Activated naive CD8-positive, alpha-beta T cell treated with anti-CD3 and anti-CD28 coated beads for 36 hours (primary cell): ENCODE measurements around the gene MAPK11. TPM values are rescaled to one million over a fixed set of nuclear protein-coding genes. Genes with fewer than 3 reads are reported as not detected.
A peak's percentile ranks its signal among the peaks of the same experiment; 100 is the strongest.

Experiments used
- DNase-seq: peaks from one replicate; pipeline ENCODE4 v3.0.0; 2021
- H3K27ac Mint-ChIP-seq: one replicate; pipeline ENCODE4 v1.8.0; 2022; ENCODE audit warnings: mild to moderate bottlenecking, moderate library complexity, mixed read lengths
- H3K27me3 Mint-ChIP-seq: one replicate; pipeline ENCODE4 v1.8.0; 2022; ENCODE audit warnings: mild to moderate bottlenecking, mixed read lengths
- H3K36me3 Mint-ChIP-seq: one replicate; pipeline ENCODE4 v1.8.0; 2021; ENCODE audit warnings: mild to moderate bottlenecking, mixed read lengths
- H3K4me1 Mint-ChIP-seq: one replicate; pipeline ENCODE4 v1.8.0; 2021; ENCODE audit warnings: mixed read lengths
- H3K4me3 Mint-ChIP-seq: one replicate; pipeline ENCODE4 v1.8.0; 2022; ENCODE audit warnings: mild to moderate bottlenecking, moderate library complexity, mixed read lengths
- H3K9me3 Mint-ChIP-seq: one replicate; pipeline ENCODE4 v1.8.0; 2022; ENCODE audit warnings: mixed read lengths
- total RNA-seq, 2 experiments: library from RNA; stranded (reverse); gene quantifications; one replicate each; pipeline ENCODE4 v1.2.3, GENCODE V29; 2021

The MAPK11 gene
- total RNA-seq, 2 experiments from 2014 or later: 3.2 to 3.3 TPM

- Mint-ChIP-seq H3K27me3 (peaks cover 24% of the 10 kb centered on the region), H3K4me1 (peaks cover 7% of the 10 kb centered on the region), H3K27ac (no peak overlapping the region), H3K4me3 (no peak overlapping the region), H3K9me3 (no peaks in the 10 kb centered on the region), H3K36me3 (no peaks in the 10 kb centered on the region)
- DNase-seq: no peak
These were observed 1.5 kb downstream of the MAPK11 start for GRCh38 chr22:50268655-50269113.

- H3K4me1 Mint-ChIP-seq: peaks cover 7% of the 10 kb centered on the region
- H3K27ac Mint-ChIP-seq: no peak overlapping the region
- no peak overlapping the region for H3K4me3 Mint-ChIP-seq
These were observed 2.4 kb downstream of the MAPK11 start for GRCh38 chr22:50267591-50268390.

DNA sequence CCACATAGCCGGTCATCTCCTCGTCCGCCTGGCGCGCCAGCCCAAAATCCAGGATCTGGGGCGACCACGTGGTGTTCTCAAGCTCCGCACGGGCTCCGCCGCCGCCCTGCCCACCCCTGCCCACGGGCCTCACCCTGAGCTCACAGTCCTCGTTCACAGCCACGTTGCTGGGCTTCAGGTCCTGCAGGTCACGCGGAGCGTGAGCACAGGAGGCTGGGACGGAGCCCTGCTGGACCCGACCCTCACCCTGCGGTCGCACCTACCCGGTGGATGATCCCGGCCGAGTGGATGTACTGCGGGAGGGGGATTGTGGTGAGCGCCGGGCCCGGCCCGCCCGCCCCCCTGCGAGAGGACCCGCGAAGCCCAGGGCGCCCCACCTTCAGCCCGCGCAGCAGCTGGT is 3.2 kb downstream of the MAPK11 start:
- DNase-seq: no peak
- no peaks in the 10 kb centered on the region for H3K9me3 Mint-ChIP-seq
- no peak overlapping the region for H3K27ac Mint-ChIP-seq

More at GRCh38 chr22:50267591-50268390, 2.4 kb downstream of the MAPK11 start:
- Mint-ChIP-seq H3K9me3 (no peaks in the 10 kb centered on the region), H3K27me3 (peaks cover 25% of the 10 kb centered on the region), H3K36me3 (no peaks in the 10 kb centered on the region)
- peak; percentile 64 for DNase-seq

GRCh38 chr22:50264946-50265669 is 5.1 kb downstream of the MAPK11 start:
- DNase-seq: no peak
- H3K9me3 Mint-ChIP-seq: no peaks in the 10 kb centered on the region
- H3K27ac Mint-ChIP-seq: no peak overlapping the region
- H3K4me3 Mint-ChIP-seq: no peak overlapping the region
- no peaks in the 10 kb centered on the region for H3K36me3 Mint-ChIP-seq
- H3K27me3 Mint-ChIP-seq: peaks cover 32% of the 10 kb centered on the region
- peaks cover 12% of the 10 kb centered on the region for H3K4me1 Mint-ChIP-seq

More for the DNA sequence above, 3.2 kb downstream of the MAPK11 start:
- Mint-ChIP-seq H3K4me1 (peaks cover 12% of the 10 kb centered on the region), H3K36me3 (no peaks in the 10 kb centered on the region), H3K4me3 (no peak overlapping the region), H3K27me3 (peaks cover 27% of the 10 kb centered on the region)

GRCh38 chr22:50264104-50264745 is 6.0 kb downstream of the MAPK11 start:
- H3K4me1 Mint-ChIP-seq: peaks cover 11% of the 10 kb centered on the region
- DNase-seq: no peak

DNA sequence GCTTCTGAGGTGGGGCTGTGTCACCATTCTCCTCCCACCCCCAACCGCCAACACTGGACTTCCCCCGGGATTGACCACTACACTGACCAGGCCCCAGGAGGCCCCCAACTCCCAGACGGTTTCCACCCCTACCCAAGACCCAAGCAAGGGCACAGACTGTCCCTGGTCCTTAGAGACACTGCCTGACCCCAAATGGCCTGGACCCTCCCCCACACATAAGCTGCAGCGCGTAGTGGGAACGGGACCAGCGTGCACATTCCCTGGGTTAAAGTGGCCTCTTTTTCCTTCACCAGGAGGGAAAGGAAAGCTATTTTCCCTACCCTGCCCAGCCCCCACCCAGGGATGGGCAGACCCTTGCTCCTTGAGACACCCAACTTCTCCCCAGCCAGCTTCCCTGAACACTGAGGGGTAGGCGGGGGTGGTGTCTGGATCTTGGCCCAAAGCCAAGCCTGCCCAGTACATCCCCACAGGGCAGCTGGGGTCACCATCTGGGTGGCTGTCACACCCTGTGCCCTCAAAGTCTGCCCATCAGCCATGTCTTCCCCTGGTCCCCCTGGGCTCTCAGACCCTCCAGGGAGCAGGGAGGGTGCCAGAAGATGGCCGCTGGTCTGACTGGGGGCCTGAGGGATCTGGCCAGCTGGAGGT is 7.1 kb downstream of the MAPK11 start:
- Mint-ChIP-seq H3K27me3 (peaks cover 41% of the 10 kb centered on the region), H3K27ac (no peak overlapping the region), H3K36me3 (no peaks in the 10 kb centered on the region), H3K9me3 (no peaks in the 10 kb centered on the region), H3K4me3 (no peak overlapping the region), H3K4me1 (peaks cover 6% of the 10 kb centered on the region)
- no peak for DNase-seq

More at GRCh38 chr22:50264104-50264745, 6.0 kb downstream of the MAPK11 start:
- H3K4me3 Mint-ChIP-seq: no peak overlapping the region
- peaks cover 41% of the 10 kb centered on the region for H3K27me3 Mint-ChIP-seq
- H3K27ac Mint-ChIP-seq: no peak overlapping the region
- H3K9me3 Mint-ChIP-seq: no peaks in the 10 kb centered on the region
- H3K36me3 Mint-ChIP-seq: no peaks in the 10 kb centered on the region

- Mint-ChIP-seq H3K4me1 (peaks cover 5% of the 10 kb centered on the region), H3K27ac (no peak overlapping the region), H3K4me3 (peak overlapping the region; percentile 61), H3K27me3 (peaks cover 39% of the 10 kb centered on the region), H3K9me3 (no peaks in the 10 kb centered on the region), H3K36me3 (no peaks in the 10 kb centered on the region)
- DNase-seq: no peak
These were observed 7.7 kb downstream of the MAPK11 start for GRCh38 chr22:50262460-50262911.

DNA sequence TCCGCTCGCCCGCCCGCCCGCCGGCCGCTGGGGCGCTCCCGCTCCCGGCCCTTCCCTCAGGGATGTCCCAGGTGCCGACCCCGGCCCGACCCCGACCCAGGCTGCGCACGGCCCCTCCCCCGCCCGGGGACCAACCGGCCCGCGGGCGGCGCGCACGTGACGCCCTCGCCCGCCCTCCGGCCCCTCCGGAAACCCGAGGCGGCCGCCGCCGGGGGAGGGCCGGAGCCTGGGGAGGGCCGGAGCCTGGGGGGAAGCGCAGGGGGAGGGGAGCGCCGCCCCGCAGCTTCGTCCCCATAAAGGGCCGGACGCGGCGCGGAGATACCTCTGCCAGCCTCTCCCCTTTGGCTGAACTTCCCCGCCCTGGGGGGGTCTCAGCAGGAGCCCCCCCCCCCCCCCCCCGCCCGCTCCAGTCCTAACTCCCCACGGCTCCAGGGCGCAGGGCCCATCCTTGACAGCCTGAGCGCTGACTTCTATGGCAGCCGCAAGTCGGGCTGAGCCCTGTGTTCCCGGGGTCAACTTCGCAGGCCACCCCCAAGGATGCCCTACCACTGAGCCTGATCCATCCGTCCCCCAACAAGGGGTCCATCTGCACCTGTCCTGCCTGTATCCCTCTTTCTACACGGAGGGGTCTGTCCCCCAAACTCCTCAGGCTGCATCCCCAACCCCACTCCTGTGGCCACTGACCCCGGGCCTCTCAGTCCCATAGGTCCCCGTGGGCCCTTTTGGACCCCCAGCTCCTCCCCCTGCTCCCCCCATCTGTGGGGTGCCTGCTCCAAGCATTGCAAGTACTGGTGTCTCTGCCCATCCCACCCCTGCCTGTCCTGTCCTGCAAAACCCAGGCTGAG is 8.3 kb downstream of the MAPK11 start, which contains the start of gene MAPK12:
MAPK12 (minus strand) TSS at position 69 of the 845 bp plus-strand sequence. CDS start 174 bp downstream, outside the sequence.
- no peak within 1 kb of the TSS for H3K27ac Mint-ChIP-seq
- no peaks in the 10 kb centered on the region for H3K9me3 Mint-ChIP-seq

GRCh38 chr22:50260801-50261614 is 9.2 kb downstream of the MAPK11 start:
- H3K9me3 Mint-ChIP-seq: no peaks in the 10 kb centered on the region
- peaks cover 5% of the 10 kb centered on the region for H3K4me1 Mint-ChIP-seq

More for the DNA sequence above, 8.3 kb downstream of the MAPK11 start, which contains the start of gene MAPK12:
- Mint-ChIP-seq H3K4me3 (peak within 1 kb of the TSS; percentile 61), H3K27me3 (peaks cover 39% of the 10 kb centered on the region), H3K36me3 (no peaks in the 10 kb centered on the region), H3K4me1 (peaks cover 5% of the 10 kb centered on the region)
- no peak for DNase-seq

GRCh38 chr22:50260434-50260800 is 9.8 kb downstream of the MAPK11 start:
- Mint-ChIP-seq H3K4me3 (peak overlapping the region; percentile 7), H3K36me3 (no peaks in the 10 kb centered on the region), H3K4me1 (peaks cover 5% of the 10 kb centered on the region), H3K27ac (no peak overlapping the region), H3K9me3 (no peaks in the 10 kb centered on the region), H3K27me3 (peaks cover 39% of the 10 kb centered on the region)
- no peak for DNase-seq

More at GRCh38 chr22:50260801-50261614, 9.2 kb downstream of the MAPK11 start:
- peak; percentile 57 for DNase-seq
- Mint-ChIP-seq H3K36me3 (no peaks in the 10 kb centered on the region), H3K27ac (no peak overlapping the region), H3K4me3 (peak overlapping the region; percentile 7), H3K27me3 (peaks cover 39% of the 10 kb centered on the region)

DNA sequence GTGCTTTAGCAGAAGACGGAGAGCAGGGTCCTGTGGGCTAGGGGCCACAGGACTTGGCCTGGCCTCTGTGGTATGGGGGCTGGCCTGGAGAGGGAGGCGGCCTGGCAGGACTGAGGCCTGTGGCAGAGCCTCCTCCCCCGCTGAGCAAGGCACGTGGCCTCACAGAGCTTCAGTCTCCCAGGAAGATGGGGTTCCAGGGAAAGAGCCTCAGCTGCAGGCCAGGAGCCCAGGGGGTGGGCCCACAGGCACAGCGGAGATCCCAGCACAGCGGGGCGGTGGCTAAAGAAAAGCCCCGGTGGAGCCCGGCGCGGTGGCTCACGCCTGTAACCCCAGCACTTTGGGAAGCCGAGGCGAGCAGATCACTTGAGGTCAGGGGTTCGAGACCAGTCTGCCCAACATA is 10.9 kb downstream of the MAPK11 start:
- Mint-ChIP-seq H3K4me1 (peaks cover 5% of the 10 kb centered on the region), H3K4me3 (no peak overlapping the region)
- DNase-seq: no peak

GRCh38 chr22:50258361-50259292 is 11.6 kb downstream of the MAPK11 start:
- Mint-ChIP-seq H3K9me3 (no peaks in the 10 kb centered on the region), H3K4me1 (peaks cover 5% of the 10 kb centered on the region), H3K36me3 (no peaks in the 10 kb centered on the region)

More for the DNA sequence above, 10.9 kb downstream of the MAPK11 start:
- Mint-ChIP-seq H3K27me3 (peaks cover 36% of the 10 kb centered on the region), H3K27ac (no peak overlapping the region), H3K36me3 (no peaks in the 10 kb centered on the region), H3K9me3 (no peaks in the 10 kb centered on the region)

More at GRCh38 chr22:50258361-50259292, 11.6 kb downstream of the MAPK11 start:
- H3K27me3 Mint-ChIP-seq: peaks cover 35% of the 10 kb centered on the region
- no peak overlapping the region for H3K27ac Mint-ChIP-seq
- no peak overlapping the region for H3K4me3 Mint-ChIP-seq
- DNase-seq: no peak
